Stimulated activated CD8-positive, alpha-beta memory T cell treated with anti-CD3 and anti-CD28 coated beads, Interleukin-12 subunit alpha, Interleukin-12 subunit beta, amount 100 ng/mL, for 4 hours (primary cell): ENCODE results near the gene LPCAT1.
"Not testable (repeated sequence)": the region's sequence is repeated elsewhere in the genome, so short reads cannot be mapped to it uniquely, and the experiment has no call there.

ENCODE experiments used
- DNase-seq: peaks from one replicate; pipeline ENCODE4 v3.0.0-alpha.2; 2020; ENCODE audit warnings: low read depth

LPCAT1 gene

GRCh38 chr5:1466631-1467265, 57.0 kb downstream of the LPCAT1 start:
- no peak for DNase-seq

- no peak for DNase-seq
Observed at GRCh38 chr5:1465966-1466471, 57.7 kb downstream of the LPCAT1 start.

- DNase-seq: no peak
Observed at GRCh38 chr5:1465117-1465516, 58.6 kb downstream of the LPCAT1 start.

- DNase-seq: no peak
Observed at GRCh38 chr5:1464511-1464910, 59.2 kb downstream of the LPCAT1 start.

GRCh38 chr5:1464096-1464446, 59.7 kb downstream of the LPCAT1 start:
- no peak for DNase-seq

- no peak for DNase-seq
Observed at GRCh38 chr5:1463326-1464095, 60.2 kb downstream of the LPCAT1 start.

GRCh38 chr5:1462358-1462757, 61.4 kb downstream of the LPCAT1 start:
- no peak for DNase-seq

- no peak for DNase-seq
Observed at GRCh38 chr5:1461396-1461795, 62.4 kb downstream of the LPCAT1 start.

- no peak for DNase-seq
Observed at GRCh38 chr5:1460054-1460682, 63.6 kb downstream of the LPCAT1 start.

- not testable (repeated sequence) for DNase-seq
Observed at GRCh38 chr5:1459435-1459834, 64.3 kb downstream of the LPCAT1 start.

GRCh38 chr5:1456110-1456881, 67.5 kb downstream of the LPCAT1 start:
- DNase-seq: not testable (repeated sequence)

GRCh38 chr5:1453613-1454012, 70.1 kb downstream of the LPCAT1 start:
- DNase-seq: no peak

- DNase-seq: no peak
Observed at GRCh38 chr5:1449081-1449630, 74.6 kb downstream of the LPCAT1 start.

GRCh38 chr5:1448511-1449011, 75.2 kb downstream of the LPCAT1 start:
- no peak for DNase-seq

GRCh38 chr5:1447671-1448361, 75.9 kb downstream of the LPCAT1 start:
- peak; percentile 12 for DNase-seq

- no peak for DNase-seq
Observed at GRCh38 chr5:1446602-1447343, 77.0 kb downstream of the LPCAT1 start.

GRCh38 chr5:1445689-1446601, 77.8 kb downstream of the LPCAT1 start:
- no peak for DNase-seq

- peak; percentile 45 for DNase-seq
Observed at GRCh38 chr5:1445313-1445688, 78.5 kb downstream of the LPCAT1 start, which contains the start of gene SLC6A3. TSS of gene SLC6A3 (minus strand) at chr5:1445440. CDS start at chr5:1443197, 2,243 bp downstream.
